Astrocyte of the spinal cord (primary cell): ENCODE results near the gene GTF2IRD1.
"Not testable (repeated sequence)": the region's sequence is repeated elsewhere in the genome, so short reads cannot be mapped to it uniquely, and the experiment has no call there.

ENCODE experiments used
- DNase-seq: peaks from one replicate; pipeline ENCODE4 v3.0.0; 2011; ENCODE audit warnings: low read depth, low spot score
- H3K4me3 ChIP-seq: 2 replicates; pipeline ENCODE4 v1.5.1; 2011; ENCODE audit warnings: low read depth, mild to moderate bottlenecking, low read length, moderate library complexity
- CTCF ChIP-seq: IDR thresholded peaks from 2 replicates; pipeline ENCODE4 v1.5.1; 2012; ENCODE audit warnings: low read depth, mild to moderate bottlenecking, low read length, inconsistent platforms
- in situ Hi-C: cut with HindIII; loops from 2 replicates; pipeline ENCODE4 v1.10.0; 2017; ENCODE audit warnings: low sequenced_read_pairs

GTF2IRD1 gene

GRCh38 chr7:74627661-74628411 lies 174.1 kb downstream of the GTF2IRD1 start:
- in situ Hi-C loops: no loop called here
- H3K4me3 ChIP-seq: no peak overlapping the region
- peak; percentile 23 for DNase-seq
- TF ChIP-seq CTCF: no peak

- H3K4me3 ChIP-seq: no peak overlapping the region
- in situ Hi-C loops: no loop called here
- DNase-seq: no peak
- no peak for TF ChIP-seq CTCF
These were observed 178.8 kb downstream of the GTF2IRD1 start for GRCh38 chr7:74632505-74632904.

GRCh38 chr7:74633451-74633921 lies 179.8 kb downstream of the GTF2IRD1 start:
- no peak overlapping the region for H3K4me3 ChIP-seq
- TF ChIP-seq CTCF: no peak
- no peak for DNase-seq
- in situ Hi-C loops: no loop called here

GRCh38 chr7:74637745-74638144 lies 184.0 kb downstream of the GTF2IRD1 start:
- in situ Hi-C loops: no loop called here
- no peak for TF ChIP-seq CTCF
- H3K4me3 ChIP-seq: no peak overlapping the region
- no peak for DNase-seq

- DNase-seq: peak; percentile 40
- H3K4me3 ChIP-seq, in situ Hi-C loops: not testable (repeated sequence)
These were observed 196.3 kb downstream of the GTF2IRD1 start for GRCh38 chr7:74650055-74650454.

GRCh38 chr7:74650493-74651132 lies 196.9 kb downstream of the GTF2IRD1 start:
- in situ Hi-C loops, DNase-seq, H3K4me3 ChIP-seq: not testable (repeated sequence)

- H3K4me3 ChIP-seq, DNase-seq, in situ Hi-C loops: not testable (repeated sequence)
These were observed 197.4 kb downstream of the GTF2IRD1 start for GRCh38 chr7:74651133-74651504.
